ENCODE measurements around the gene CREB3L2.

The CREB3L2 gene

DNA sequence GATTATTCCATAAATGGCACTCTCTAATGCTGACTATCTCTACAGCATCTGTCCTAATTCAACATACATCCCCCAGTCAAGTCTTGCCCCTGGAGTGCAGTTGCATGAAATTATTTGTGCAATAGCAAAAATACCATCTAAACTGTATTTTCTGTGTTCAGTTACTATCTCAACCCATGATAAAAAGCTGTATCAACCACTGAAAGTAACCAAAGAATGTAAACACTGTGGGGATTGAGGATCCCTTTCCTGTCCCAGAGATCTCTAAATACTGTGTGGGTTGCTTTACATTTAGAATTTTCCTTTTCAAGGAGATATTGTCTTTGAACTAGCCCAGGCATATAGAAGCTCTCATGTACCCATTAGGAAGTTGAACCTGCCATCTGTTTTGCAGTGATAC lies 131.2 kb downstream of the CREB3L2 start:
- no peak for DNase-seq

DNA sequence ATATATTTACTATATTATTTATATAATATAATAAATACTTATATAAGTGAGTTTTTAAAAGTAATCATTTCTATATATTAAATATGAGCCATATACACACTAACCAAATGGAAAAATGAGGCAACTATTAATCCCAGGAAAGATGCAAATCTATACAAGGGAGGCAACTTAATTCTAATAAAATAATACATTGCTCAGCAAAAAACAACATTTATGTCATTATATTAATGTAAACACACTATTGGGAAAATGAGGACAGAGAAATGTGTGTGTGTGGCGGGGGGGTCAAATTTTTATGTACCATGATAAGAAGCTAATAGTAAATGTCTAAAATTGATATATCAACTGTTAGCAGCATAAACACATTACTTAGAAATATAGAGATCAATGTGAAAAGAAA lies 131.8 kb downstream of the CREB3L2 start:
- no peak for DNase-seq

DNA sequence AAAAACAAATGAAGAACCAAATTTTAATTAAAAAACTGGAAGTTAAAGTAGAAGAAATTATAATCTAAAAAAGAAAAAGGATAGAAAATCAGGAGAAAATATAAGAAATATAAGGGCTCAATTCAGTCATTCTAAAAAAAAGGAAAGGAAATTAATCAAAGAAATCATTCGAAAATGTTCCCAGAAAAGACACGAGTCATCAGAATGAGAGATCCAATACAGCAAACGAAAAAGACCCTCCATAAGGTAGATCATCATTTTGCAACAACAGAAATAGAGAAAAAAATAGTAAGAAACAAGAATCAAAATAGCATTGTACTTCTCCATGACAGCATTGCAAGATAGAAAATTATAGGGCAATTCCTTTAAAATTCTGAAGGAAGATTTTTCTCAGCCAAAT lies 132.6 kb downstream of the CREB3L2 start:
- DNase-seq, result no peak

DNA sequence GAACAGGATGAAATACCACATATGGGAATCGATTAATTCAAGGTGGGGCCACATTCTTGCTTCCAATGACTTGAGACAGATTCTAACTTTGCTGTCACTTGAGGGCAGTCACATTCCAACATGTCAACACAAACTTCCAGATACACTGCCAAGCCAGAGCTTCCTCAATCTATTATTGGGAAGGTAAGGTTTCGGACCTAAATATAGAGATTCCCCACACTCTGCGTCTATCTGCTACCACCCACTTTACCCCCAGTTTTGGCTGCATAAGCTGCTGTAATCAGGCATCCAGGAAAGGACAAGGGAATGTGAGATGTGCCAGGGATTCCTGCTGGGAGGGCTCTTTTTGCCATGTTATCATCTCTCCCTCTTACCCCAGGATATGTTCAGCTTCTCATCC lies 134.6 kb downstream of the CREB3L2 start:
- no peak for DNase-seq

DNA sequence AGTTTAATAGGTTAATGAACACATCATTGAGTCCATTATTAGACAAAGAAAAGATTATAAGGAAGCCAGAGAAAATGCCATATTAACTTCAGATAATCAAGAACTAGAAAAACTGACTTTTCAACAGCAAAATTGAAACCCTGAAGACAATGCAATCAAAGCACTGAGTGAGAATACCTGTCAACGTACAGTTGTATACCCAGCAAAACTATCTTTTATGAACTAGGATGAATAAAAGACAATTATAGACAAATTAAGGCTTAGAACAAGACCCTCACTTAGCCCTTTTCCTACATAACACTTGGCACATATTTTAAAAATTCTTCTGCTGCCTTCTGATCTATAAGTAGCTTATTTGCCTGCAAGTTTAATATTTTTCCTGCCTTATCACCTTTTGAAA lies 136.1 kb downstream of the CREB3L2 start:
- no peak for DNase-seq

DNA sequence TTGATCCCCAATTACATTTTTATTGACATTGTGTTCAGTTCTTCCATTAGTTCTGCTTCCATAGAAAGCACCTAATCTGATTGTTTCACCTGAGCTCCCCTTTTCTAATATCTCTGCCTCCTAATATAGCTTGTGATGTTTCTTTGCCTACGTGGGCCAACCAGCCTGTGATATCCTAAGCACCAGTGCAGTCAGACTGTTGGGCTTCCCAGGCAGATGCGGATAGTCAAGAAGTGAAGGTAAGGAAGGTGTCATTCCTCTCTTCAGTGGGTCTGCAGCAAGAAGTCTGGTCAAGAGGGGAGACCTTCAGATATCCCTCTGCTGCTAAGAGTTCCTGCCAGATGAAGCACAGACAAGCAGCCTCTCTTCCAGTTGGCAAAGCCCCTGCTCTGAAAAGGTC lies 138.9 kb downstream of the CREB3L2 start:
- no peak for DNase-seq

DNA sequence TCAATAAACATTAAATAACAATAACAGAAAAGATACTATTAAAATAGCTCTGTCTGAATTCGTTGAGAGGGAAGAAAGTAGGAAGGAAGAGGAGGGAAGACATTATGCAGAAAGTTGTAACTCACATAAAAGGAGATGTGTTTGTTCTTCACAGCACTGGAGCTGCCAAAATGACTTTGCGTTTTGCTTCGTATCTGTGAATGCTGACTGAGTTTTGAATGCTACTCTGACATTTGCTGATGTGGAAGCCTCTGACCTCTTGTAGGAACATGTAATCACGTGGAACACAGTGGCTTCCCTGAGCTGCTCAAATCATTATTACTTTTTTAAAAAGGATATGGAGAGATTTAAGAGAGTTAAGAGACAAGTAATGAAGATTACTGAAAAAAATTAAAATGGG lies 139.5 kb downstream of the CREB3L2 start:
- no peak for DNase-seq

DNA sequence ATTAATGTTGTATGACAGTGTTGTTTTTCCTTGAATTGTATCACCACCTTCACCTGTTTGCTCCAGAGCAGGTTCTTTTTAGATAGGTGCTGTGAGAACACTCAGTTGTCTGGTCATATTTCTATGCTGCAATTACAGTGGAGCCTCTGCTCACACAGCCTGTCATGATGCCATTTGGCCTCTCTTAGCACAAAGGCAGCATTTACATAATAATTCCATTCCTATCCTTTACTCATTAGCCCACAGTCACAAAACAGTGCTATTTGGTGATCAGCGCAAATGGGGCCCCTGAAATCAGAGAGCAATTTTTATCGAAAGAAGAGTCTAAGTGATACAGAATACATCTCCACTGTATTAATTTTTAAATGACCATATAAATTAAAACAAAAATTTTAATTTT lies 141.3 kb downstream of the CREB3L2 start:
- no peak for DNase-seq

DNA sequence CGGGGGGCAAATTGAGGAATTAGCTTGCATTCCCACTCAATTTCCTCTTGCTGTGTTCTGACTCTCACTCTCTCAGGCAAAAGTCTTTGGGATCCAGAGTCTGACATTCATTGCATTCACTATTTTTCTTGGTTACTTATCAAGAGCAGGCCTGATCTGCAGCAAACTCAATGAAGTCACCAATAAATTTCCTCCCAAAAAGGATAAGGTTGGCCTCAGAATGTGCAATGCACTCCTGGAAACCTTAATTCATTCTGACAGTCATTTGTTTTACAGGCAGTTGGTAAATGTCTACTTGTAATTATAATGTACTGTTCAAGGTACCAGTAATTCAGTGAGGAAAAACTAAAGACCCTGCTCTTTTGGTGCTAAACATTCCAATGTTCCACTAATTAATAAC lies 148.8 kb downstream of the CREB3L2 start:
- peak; percentile 30 for DNase-seq

DNA sequence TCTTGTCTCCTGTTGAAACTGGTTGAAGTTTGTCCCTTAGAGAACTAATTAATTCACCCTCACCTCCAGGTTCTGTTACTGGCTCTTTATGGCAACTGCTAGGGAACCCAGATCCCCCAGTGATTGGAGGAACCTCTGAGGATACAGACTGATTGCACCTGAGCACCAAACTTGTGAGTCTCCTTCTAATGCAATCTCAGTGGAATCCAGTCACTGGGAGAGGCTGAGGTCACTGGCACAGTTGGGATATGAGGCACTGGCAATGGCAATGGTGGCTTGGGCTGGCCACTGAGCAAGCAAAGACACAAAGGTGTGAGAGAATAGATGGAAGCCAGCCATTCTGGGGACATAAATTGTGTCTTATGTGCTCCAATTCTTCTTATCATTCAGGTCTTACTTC lies 149.8 kb downstream of the CREB3L2 start:
- DNase-seq, result no peak

DNA sequence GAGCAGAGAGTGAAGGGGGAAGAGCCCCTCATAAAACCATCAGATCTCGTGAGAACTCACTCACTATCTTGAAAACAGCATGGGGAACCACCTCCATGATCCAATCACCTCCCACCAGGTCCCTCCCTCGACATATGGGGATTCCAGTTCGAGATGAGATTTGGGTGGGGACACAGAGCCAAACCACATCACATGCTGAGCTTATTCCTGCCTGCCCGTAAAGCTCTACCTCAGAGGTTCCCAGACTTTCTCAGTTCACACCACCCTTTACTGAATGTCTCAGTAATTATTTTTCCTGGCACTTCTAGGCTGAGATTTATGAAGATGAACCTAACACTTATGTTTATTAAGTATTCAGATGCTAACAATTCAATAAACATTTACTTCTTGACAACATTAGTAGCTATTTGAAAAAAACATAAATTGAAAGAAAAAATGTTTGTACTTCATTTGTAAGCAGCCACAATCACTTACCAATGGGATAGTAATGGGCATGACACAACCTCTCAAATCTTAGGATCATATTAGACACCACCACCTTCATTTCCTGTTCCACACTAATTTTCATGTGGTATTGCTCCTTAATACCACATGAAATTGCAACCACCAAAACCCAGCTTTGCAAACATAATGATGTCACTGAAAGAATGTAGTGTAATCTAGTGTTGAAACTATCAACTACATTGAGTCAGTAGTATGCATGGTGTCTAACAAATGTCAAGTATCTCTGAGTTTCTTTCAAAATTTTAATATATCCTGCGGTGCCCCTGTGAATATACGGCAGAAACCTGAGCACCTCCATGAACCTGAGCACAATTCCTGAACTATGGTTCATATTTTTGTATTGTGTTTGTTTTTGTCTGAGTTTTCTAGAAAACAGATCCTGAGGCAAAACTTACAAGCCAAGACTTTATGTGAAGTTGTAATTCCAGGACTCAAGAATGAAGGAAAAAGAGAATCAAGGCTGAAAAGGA lies 150.6 kb downstream of the CREB3L2 start:
- DNase-seq, result peak; percentile 74

DNA sequence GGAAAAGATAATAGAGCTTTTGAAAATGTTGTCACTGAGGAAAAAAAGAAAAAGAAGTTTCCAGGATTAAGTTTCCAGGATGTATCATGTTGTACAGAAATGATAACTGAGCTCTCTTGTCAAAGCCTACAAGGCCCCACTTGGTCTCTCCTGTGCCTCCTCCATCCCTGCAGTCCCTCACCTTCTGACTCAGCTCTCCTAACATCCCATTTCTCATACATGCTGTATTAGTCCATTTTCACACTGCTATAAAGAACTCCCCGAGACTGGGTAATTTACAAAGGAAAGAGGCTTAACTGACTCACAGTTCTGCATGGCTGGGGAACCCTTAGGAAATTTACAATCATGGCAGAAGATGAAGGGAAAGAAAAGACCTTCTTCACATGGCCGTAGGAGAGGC lies 151.3 kb downstream of the CREB3L2 start:
- peak; percentile 66 for DNase-seq

DNA sequence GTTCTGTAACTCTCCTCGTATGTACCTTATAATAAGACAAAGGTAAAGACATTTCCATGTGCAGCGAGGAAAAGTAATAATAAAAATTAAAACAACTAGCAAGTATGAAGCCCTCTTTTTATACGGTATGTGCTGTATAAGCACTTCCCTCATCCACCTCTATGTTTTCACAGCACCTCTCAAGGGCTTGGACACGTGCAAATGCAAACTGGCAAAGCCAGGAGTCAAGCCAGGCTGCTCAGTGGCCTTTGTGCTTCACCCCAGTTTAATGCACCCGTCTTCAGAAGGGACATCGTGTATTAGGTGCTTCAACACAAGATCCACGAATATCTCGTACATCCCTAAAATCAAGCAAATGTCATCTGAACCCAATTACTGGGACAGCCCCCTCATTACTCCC lies 153.8 kb downstream of the CREB3L2 start:
- no peak for DNase-seq

DNA sequence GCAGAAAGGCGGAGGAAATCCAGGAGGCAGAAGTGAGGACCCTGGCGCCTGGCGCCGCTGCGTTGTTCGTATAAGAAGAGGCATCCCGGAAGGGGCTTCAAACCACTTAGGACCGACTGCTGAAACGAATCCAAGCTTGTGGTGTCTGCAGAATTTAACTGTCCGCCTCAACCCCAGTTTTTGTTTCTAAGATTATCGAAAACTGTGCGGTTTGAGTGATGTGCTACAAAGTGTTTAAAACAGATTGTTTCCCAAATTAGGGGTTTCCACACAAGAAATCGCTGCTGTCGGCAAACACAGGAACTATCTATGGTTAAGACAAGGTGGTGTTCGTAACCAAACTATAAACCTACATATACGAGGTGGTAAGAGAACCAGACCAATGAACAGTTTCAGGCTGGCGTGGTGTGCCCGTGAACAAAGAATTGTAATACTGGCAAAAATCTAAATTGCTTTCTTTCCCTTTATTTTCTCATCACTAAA lies 154.3 kb downstream of the CREB3L2 start:
- peak; percentile 22 for DNase-seq

DNA sequence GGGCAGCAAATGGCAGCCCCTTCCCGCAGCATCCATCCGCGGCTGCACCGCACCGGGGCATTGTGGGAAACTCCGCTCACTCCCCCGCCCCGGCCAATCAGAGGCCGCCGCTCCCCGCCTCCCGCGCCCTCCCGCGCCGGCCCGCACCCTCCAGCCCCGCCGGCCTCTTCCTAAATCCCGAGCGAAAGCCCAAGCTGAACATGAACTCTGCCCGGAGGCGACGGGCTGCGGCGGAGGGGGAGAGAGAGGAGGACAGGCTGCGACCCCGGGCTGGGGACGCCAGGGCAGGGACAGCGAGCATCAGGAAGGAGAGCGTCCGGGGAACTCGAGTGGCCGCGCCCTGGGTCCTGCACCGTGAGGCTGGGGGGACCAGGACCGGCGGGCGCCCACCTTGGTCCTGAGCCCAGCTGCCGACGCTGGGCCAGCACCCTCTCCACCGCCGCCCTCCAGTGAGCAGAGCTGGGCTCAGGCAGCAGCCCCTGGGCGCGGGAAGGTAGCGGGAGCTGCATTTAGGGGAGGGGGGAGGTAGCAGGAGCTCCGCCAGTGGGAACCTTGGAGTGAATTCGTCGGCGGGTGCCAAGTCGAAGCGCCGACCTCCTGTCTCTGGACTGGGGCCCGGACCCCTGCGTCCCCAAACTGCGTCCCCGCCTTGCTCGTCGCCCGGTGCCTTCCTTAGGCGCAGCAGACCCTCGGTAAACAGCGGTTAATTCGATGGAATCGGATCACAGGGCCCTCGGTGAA lies 154.9 kb downstream of the CREB3L2 start, which contains the start of gene DGKI:
Gene DGKI, minus strand, starts transcription at position 148 of the 741 bp plus-strand sequence.
- DNase-seq, result no peak

DNA sequence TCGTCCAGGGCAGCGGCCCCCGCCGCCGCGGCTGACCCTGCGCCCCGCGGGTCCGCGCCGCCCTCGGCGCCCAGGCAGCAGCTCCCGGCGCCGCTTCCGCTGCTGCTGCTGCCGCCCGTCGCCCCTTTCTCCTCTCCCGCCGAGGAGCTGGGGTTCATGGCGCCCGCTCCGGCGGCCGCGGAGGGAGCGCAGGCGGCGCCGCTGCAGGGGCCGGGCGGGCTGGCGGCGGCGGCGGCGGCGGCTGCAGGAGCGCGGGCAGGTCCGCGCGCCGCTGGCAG lies 155.4 kb downstream of the CREB3L2 start:
- peak; percentile 29 for DNase-seq

DNA sequence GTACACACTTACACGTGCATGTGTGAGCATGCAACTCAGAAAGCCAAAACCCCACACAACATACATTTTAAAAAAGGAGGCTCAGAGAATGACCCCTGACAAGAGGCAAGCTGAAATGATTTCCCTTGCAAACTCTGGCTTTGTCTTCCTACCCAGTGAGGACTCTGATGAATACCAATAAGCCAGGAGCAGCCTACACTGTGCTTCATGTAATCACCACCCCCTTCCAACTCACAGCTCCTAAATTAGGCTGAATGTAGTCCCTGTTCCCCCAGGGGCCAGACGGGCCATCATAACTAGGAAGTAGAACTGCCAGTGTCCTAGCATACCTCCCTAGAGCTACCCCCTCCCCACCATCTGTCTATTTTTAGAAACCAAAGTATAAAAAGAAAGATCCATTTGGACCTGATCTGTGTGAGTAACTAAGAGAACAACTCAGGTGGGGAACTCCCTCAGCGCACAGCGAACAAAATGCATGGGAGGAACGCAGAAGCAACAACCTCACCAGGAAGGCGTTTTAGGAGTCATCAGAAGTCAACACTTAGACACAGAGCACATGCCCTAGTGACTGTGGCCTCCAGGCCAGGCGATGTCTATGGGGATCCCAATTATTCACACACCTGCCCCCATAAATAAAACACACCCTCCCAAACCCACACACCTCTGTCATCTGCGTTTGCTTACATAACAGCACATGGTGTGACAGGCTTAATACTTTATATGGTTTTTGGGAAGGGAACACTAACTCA lies 157.0 kb downstream of the CREB3L2 start:
- DNase-seq, result no peak

DNA sequence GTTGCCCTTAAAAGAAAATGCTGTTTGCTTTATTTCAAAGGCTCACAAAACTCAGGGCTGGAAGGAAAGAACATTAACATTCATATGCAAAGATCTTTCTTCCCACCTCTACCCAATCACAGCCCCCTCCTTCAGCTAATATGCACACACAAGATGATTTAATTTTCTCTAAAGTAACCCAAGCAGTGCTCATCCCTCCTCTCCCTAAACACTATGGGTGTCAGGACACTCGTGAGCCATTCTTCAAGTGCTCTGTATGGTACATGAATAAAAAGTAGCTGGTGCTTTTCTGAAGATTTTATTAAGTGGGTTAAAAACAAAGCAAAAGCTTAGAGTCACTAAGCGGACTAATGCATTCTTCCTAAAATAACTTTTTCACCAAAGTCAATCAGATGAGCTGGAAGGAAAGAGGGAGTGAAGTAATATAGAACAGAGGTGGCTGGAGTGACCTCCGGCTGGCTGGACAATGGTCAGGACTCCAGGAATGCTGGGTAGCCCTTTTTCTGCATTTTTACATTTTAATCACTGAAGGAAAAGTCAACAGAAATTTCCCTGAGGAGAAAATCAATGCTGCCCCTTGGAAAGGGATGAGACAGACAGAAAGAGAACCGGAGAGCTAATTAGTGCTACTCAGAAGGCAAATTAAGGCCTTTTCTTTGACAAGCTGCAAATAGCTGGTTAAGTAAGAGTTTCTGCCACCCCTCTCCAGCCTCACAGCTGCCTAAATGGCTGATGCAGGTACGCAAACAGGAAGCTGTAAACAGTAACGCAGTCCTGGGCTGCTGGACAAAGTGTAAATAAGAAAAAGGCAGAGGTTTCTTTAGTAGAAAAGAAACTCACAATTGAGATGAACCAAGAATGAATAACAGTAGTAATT lies 161.7 kb downstream of the CREB3L2 start:
- no peak for DNase-seq

DNA sequence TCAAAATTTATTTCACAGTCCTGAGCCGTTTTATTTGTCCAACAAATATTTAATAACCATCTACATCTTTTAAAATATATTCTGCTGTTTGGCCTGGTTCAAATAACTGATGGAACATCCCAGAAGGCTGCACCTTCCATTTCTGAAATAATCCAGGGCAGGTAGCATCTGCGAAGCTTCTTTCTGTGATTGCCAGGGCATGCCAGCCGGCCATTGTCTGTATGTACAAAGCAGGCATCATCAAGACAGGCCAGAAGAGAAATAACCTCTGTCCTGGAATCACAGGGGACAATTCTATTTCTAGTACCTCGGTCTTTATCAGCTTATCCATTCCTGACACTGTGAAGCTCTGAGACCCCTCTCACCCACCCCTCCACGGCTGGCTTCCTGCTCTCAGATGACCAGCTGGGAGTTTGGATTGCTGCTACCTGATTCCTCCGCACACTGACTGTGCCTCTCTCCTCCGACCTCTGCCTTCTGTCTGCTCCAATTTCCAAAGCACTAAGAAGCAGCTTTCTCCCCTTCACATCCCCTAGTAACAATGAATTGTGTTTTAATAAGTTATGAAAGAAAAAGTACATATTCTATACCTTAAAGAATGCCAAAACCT lies 163.1 kb downstream of the CREB3L2 start:
- no peak for DNase-seq

DNA sequence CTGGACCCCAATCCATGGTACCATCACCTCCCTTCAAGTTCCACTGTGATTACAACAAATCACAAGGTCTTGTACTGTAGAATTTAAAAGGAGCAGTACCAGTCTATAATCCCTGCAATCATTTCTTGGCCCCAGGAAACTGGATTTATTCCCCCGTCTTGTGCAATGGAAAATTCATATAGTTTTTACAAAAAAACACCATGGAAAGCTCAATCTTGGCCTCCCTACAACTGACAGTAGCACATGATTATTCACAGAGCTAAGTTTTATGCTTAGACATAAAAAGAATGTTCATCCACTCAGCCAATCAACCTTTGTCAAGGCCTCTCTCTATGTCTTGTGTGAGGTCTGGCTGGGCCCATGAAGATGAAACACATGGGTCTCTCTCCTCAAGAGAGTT lies 165.3 kb downstream of the CREB3L2 start:
- no peak for DNase-seq

DNA sequence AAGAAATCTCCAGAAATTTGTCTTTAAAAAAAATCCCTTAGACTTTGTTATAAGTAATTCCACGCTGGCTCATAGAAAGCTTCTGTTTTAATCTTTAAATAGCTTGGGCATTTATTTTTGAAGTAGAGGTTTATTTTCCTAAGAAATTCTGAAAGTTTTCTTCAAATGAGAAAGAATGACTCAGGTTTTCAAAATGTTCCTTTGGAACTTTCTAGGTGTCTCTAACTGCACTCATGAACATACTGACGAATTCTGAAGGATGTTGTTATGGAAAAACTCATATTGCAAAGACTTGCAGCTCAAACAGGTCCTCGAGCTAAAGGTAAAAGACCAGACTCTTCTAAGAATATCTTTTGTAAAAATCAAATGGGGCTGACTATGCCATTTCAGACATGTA lies 165.8 kb downstream of the CREB3L2 start:
- no peak for DNase-seq

All from fibroblast of skin of scalp (primary cell).